Measurements from ENCODE around the gene SUPT7L.
"Not testable (repeated sequence)": the region's sequence is repeated elsewhere in the genome, so short reads cannot be mapped to it uniquely, and the experiment has no call there.

SUPT7L gene

GRCh38 chr2:27687232-27687631 is 23.8 kb upstream of the SUPT7L start (continued):
- TF ChIP-seq ZNF121 (tag by site-specific recombination; IDR thresholded peaks at IDR 0.05) = no peak
- no peak for TF ChIP-seq ZNF174 (tag by site-specific recombination; IDR thresholded peaks at IDR 0.05)
- TF ChIP-seq ZNF274 (IDR thresholded peaks at IDR 0.05; ENCODE audit: low read length) = no peak
- TF ChIP-seq ZNF274 (tag by site-specific recombination; IDR thresholded peaks at IDR 0.05; ENCODE audit: borderline replicate concordance) = no peak
- TF ChIP-seq ZNF561 (tag by site-specific recombination; IDR thresholded peaks at IDR 0.05; ENCODE audit: borderline replicate concordance) = no peak
- TF ChIP-seq REST (tag by site-specific recombination; IDR thresholded peaks at IDR 0.05) = no peak
- no peak for TF ChIP-seq INSM2 (tag by site-specific recombination; IDR thresholded peaks at IDR 0.05)
- no peak for TF ChIP-seq ZSCAN23 (tag by site-specific recombination; IDR thresholded peaks at IDR 0.05)
- no peak for TF ChIP-seq ZNF501 (tag by site-specific recombination; IDR thresholded peaks at IDR 0.05)
- no peak for TF ChIP-seq ZNF488 (tag by site-specific recombination; IDR thresholded peaks at IDR 0.05)

GRCh38 chr2:27685577-27685976 is 22.2 kb upstream of the SUPT7L start:
- TF ChIP-seq ZNF600 (tag by site-specific recombination; IDR thresholded peaks at IDR 0.05) = no peak
- no peak for TF ChIP-seq ZNF837 (tag by site-specific recombination; IDR thresholded peaks at IDR 0.05)
- TF ChIP-seq ZNF37A (tag by site-specific recombination; IDR thresholded peaks at IDR 0.05) = no peak
- TF ChIP-seq IKZF3 (tag by site-specific recombination; IDR thresholded peaks at IDR 0.05) = no peak
- TF ChIP-seq ZNF362 (tag by site-specific recombination; IDR thresholded peaks at IDR 0.05) = no peak
- no peak for TF ChIP-seq ZNF341 (tag by site-specific recombination; IDR thresholded peaks at IDR 0.05; ENCODE audit: low read depth)
- Histone ChIP-seq H3K4me1 (ENCODE audit: control insufficient read depth, insufficient read depth, low read length) (no peaks in the 10 kb centered on the region), H3K9me3 (ENCODE audit: control insufficient read depth, insufficient read depth, low read depth, low read length) (no peaks in the 10 kb centered on the region), H3K36me3 (ENCODE audit: control insufficient read depth in 2 of 2, insufficient read depth in 1 of 2, low read length in 2 of 2) (peaks cover 60 to 74% of the 10 kb centered on the region in 2 experiments), H3K27ac (ENCODE audit: extremely low read depth, low read depth, low read length) (no peak overlapping the region), H3K4me3 (ENCODE audit: low read depth, low read length) (no peak overlapping the region)
- POLR2A ChIA-PET = no interaction called here
- CTCF ChIA-PET = no interaction called here

GRCh38 chr2:27685006-27685405 is 21.6 kb upstream of the SUPT7L start:
- not testable (repeated sequence) for H3K9me3 ChIP-seq (ENCODE audit: control insufficient read depth, insufficient read depth, low read depth, low read length); H3K27ac ChIP-seq (ENCODE audit: extremely low read depth, low read depth, low read length); H3K4me3 ChIP-seq (ENCODE audit: low read depth, low read length); H3K4me1 ChIP-seq (ENCODE audit: control insufficient read depth, insufficient read depth, low read length)
- CTCF ChIA-PET = interaction anchor here (0.6 to 4.1 kb wide), 7 partner anchors 9 to 583 kb away, joined by 3 to 66 read pairs (median 4); no protein-coding TSS in a partner anchor
- H3K36me3 ChIP-seq (ENCODE audit: control insufficient read depth in 2 of 2, insufficient read depth in 1 of 2, low read length in 2 of 2) = peaks cover 62 to 77% of the 10 kb centered on the region in 2 experiments
- POLR2A ChIA-PET = interaction anchor here (1.0 kb wide), 1 partner anchor 21 kb away, joined by 5 read pairs; the partner anchor contains the start of genes SLC4A1AP and SUPT7L

Data from HEK293 (cell line).